Neuronal stem cell (in vitro differentiated cells): ENCODE data around the gene GPHN.
"Not testable (repeated sequence)": the region's sequence is repeated elsewhere in the genome, so short reads cannot be mapped to it uniquely, and the experiment has no call there.

Experiments
- DNase-seq: peaks from one replicate; pipeline ENCODE4 v3.0.0-alpha.2; 2013; ENCODE audit warnings: low spot score
- H2AFZ ChIP-seq: one replicate; pipeline ENCODE4 v1.6.1; 2013; ENCODE audit warnings: mild to moderate bottlenecking, low read length, inconsistent platforms
- H2AK5ac ChIP-seq: 2 replicates; pipeline ENCODE4 v1.6.1; 2013; ENCODE audit warnings: low read depth, mild to moderate bottlenecking, inconsistent platforms, low read length, moderate library complexity, mixed read lengths
- H2BK120ac ChIP-seq: 2 replicates; pipeline ENCODE4 v1.6.1; 2013; ENCODE audit warnings: low read depth, mild to moderate bottlenecking, inconsistent platforms, low read length, moderate library complexity, mixed read lengths
- H2BK12ac ChIP-seq: one replicate; pipeline ENCODE4 v1.6.1; 2013; ENCODE audit warnings: low read length, inconsistent platforms
- H2BK15ac ChIP-seq: 2 replicates; pipeline ENCODE4 v1.6.1; 2013; ENCODE audit warnings: mild to moderate bottlenecking, low read length, inconsistent platforms, mixed read lengths
- H2BK5ac ChIP-seq: one replicate; pipeline ENCODE4 v1.6.1; 2013; ENCODE audit warnings: inconsistent platforms, mild to moderate bottlenecking, low read length, moderate library complexity
- H3K14ac ChIP-seq: one replicate; pipeline ENCODE4 v1.6.1; 2013; ENCODE audit warnings: low read length, inconsistent platforms
- H3K18ac ChIP-seq: 2 replicates; pipeline ENCODE4 v1.6.1; 2013; ENCODE audit warnings: low read length, inconsistent platforms
- H3K23ac ChIP-seq: 2 replicates; pipeline ENCODE4 v1.6.1; 2013; ENCODE audit warnings: low read depth, mild to moderate bottlenecking, mixed read lengths, low read length, inconsistent platforms; ENCODE audit not compliant: poor library complexity
- H3K27ac ChIP-seq: replicated peaks from 3 replicates; pipeline ENCODE4 v1.5.1; 2013; ENCODE audit warnings: low read length, inconsistent platforms
- H3K27me3 ChIP-seq, 3 experiments: 2 replicates each; pipeline ENCODE4 v1.6.1; 2013; ENCODE audit warnings: low read length in 3 of 3, mild to moderate bottlenecking in 2 of 3, inconsistent platforms in 1 of 3, low read depth in 1 of 3, mixed read lengths in 1 of 3, moderate library complexity in 1 of 3; ENCODE audit not compliant: control insufficient read depth in 3 of 3, insufficient read depth in 3 of 3
- H3K36me3 ChIP-seq, 2 donors: replicated peaks in 1 of 2; 2 replicates each; pipeline ENCODE4 v1.6.1; 2013; ENCODE audit warnings: low read length in 2 of 2; ENCODE audit not compliant: control insufficient read depth in 2 of 2, insufficient read depth in 2 of 2
- H3K4ac ChIP-seq: 2 replicates; pipeline ENCODE4 v1.6.1; 2013; ENCODE audit warnings: inconsistent platforms, mild to moderate bottlenecking, low read length, moderate library complexity
- H3K4me1 ChIP-seq, 2 donors: 1 replicate in 1 of 2; 2 replicates in 1 of 2; pipeline ENCODE4 v1.6.1; 2013; ENCODE audit warnings: low read length in 2 of 2, low read depth in 1 of 2; ENCODE audit not compliant: control insufficient read depth in 2 of 2, insufficient read depth in 1 of 2
- H3K4me2 ChIP-seq: one replicate; pipeline ENCODE4 v1.6.1; 2013; ENCODE audit warnings: mild to moderate bottlenecking, low read length, inconsistent platforms; ENCODE audit not compliant: insufficient read depth, poor library complexity, severe bottlenecking
- H3K4me3 ChIP-seq, 2 donors: 2 replicates each; pipeline ENCODE4 v1.5.1; 2013; ENCODE audit warnings: low read length in 2 of 2, mild to moderate bottlenecking in 2 of 2, inconsistent platforms in 1 of 2, moderate library complexity in 1 of 2
- H3K79me1 ChIP-seq: one replicate; pipeline ENCODE4 v1.6.1; 2013; ENCODE audit warnings: low read depth, mild to moderate bottlenecking, inconsistent platforms, low read length, moderate library complexity
- H3K9ac ChIP-seq: one replicate; pipeline ENCODE4 v1.6.1; 2013; ENCODE audit warnings: mild to moderate bottlenecking, low read depth, low read length, inconsistent platforms; ENCODE audit not compliant: poor library complexity
- H3K9me3 ChIP-seq, 2 donors: replicated peaks in 1 of 2; 2 replicates each; pipeline versions ENCODE3 to v1.6.1; 2013; ENCODE audit warnings: low read length in 2 of 2, mild to moderate bottlenecking in 2 of 2, inconsistent platforms in 1 of 2, low read depth in 1 of 2, mixed read lengths in 1 of 2, moderate library complexity in 1 of 2; ENCODE audit not compliant: control insufficient read depth in 2 of 2, insufficient read depth in 1 of 2
- H4K8ac ChIP-seq: one replicate; pipeline ENCODE4 v1.6.1; 2013; ENCODE audit warnings: low read depth, mild to moderate bottlenecking, inconsistent platforms, low read length, moderate library complexity
- H4K91ac ChIP-seq: one replicate; pipeline ENCODE4 v1.6.1; 2013; ENCODE audit warnings: low read length, low read depth, mild to moderate bottlenecking, inconsistent platforms; ENCODE audit not compliant: poor library complexity
- WGBS, 2 donors: extraction: QIAGEN DNeasy Blood & Tissue Kit; methylation state at CpG; one replicate each; pipeline ENCODE4 v1.1.7; 2013; ENCODE audit warnings: missing lambda C conversion rate in 2 of 2, mixed read lengths in 1 of 2; ENCODE audit not compliant: insufficient read length in 2 of 2, insufficient replicate concordance in 1 of 2; ENCODE audit errors: extremely low coverage in 2 of 2; 5-methylcytosine and 5-hydroxymethylcytosine counted together

Gene GPHN

DNA sequence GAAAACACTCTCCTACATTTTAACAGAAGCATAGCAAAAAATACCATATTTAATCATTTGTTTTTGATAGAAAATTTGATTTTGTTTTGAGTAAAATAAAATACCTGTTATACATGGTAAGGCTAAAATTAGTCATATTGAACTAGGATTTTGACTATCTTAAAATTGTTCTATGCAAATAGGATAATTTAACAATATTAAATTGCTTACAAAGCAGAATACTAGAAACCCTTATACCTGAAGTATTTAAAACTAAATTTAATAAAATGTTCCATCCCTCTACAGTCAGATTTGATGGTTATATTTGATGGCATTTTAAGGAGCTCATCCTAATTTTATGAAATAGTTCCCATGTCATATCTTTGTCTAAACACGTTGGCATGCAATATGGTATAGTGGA lies 323.2 kb downstream of the GPHN start:
- Histone ChIP-seq H2BK15ac (no peak overlapping the region), H2AFZ (no peak overlapping the region), H2BK5ac (no peak overlapping the region)

GRCh38 chr14:66833816-66834215 lies 325.9 kb downstream of the GPHN start:
- Histone ChIP-seq H2BK15ac (no peak overlapping the region), H3K14ac (no peak overlapping the region), H3K4me3 (no peak overlapping the region), H3K27me3 (no peaks in the 10 kb centered on the region), H2BK120ac (no peak overlapping the region), H3K4me1 (no peaks in the 10 kb centered on the region), H3K9ac (no peak overlapping the region), H4K8ac (no peak overlapping the region), H2BK5ac (no peak overlapping the region), H3K23ac (no peak overlapping the region), H2AFZ (no peak overlapping the region), H3K4ac (no peak overlapping the region), H2BK12ac (no peak overlapping the region), H2AK5ac (no peak overlapping the region), H3K4me2 (no peak overlapping the region), H4K91ac (no peak overlapping the region), H3K79me1 (no peaks in the 10 kb centered on the region), H3K36me3 (no peaks in the 10 kb centered on the region), H3K9me3 (no peaks in the 10 kb centered on the region), H3K27ac (no peak overlapping the region), H3K18ac (no peak overlapping the region)
- DNase-seq: no peak
- WGBS, 2 donors: no CpG with 5 or more reads among the region's 2 CpGs

More for the DNA sequence above, 323.2 kb downstream of the GPHN start:
- no peak overlapping the region for H3K9ac ChIP-seq
- H3K27ac ChIP-seq: no peak overlapping the region
- H3K4ac ChIP-seq: no peak overlapping the region
- no peak overlapping the region for H2BK12ac ChIP-seq
- H3K4me1 ChIP-seq: no peaks in the 10 kb centered on the region
- H4K91ac ChIP-seq: no peak overlapping the region
- no peak overlapping the region for H3K23ac ChIP-seq
- H3K4me2 ChIP-seq: no peak overlapping the region
- H3K79me1 ChIP-seq: no peaks in the 10 kb centered on the region
- no peak for DNase-seq
- H4K8ac ChIP-seq: no peak overlapping the region
- H3K18ac ChIP-seq: no peak overlapping the region
- H2BK120ac ChIP-seq: no peak overlapping the region
- no peak overlapping the region for H3K4me3 ChIP-seq
- no peaks in the 10 kb centered on the region for H3K9me3 ChIP-seq
- no peak overlapping the region for H3K14ac ChIP-seq
- no peak overlapping the region for H2AK5ac ChIP-seq
- no CpG with 5 or more reads among the region's 1 CpG for WGBS, 2 donors
- no peaks in the 10 kb centered on the region for H3K27me3 ChIP-seq
- H3K36me3 ChIP-seq: no peaks in the 10 kb centered on the region

- H3K36me3 ChIP-seq, H3K23ac ChIP-seq, H3K18ac ChIP-seq, H2BK5ac ChIP-seq, H4K8ac ChIP-seq, H2BK120ac ChIP-seq, H3K79me1 ChIP-seq, H3K4ac ChIP-seq, H4K91ac ChIP-seq, H2BK15ac ChIP-seq, H3K4me1 ChIP-seq, H3K27ac ChIP-seq, H3K9me3 ChIP-seq, H3K14ac ChIP-seq, H2AFZ ChIP-seq, H3K27me3 ChIP-seq, H3K4me3 ChIP-seq, H3K4me2 ChIP-seq, H2AK5ac ChIP-seq, DNase-seq, H3K9ac ChIP-seq, H2BK12ac ChIP-seq: not testable (repeated sequence)
- WGBS, 2 donors: no CpG with 5 or more reads among the region's 2 CpGs
Observed at GRCh38 chr14:66837436-66837835, 329.5 kb downstream of the GPHN start.

GRCh38 chr14:66842911-66843512 lies 335.1 kb downstream of the GPHN start:
- no peaks in the 10 kb centered on the region for H3K27me3 ChIP-seq
- no CpG with 5 or more reads among the region's 1 CpG for WGBS, 2 donors
- H2BK15ac ChIP-seq: no peak overlapping the region
- no peak overlapping the region for H2BK5ac ChIP-seq
- peak overlapping the region; percentile 1 for H3K18ac ChIP-seq
- H4K91ac ChIP-seq: no peak overlapping the region
- H3K4me2 ChIP-seq: no peak overlapping the region
- no peak overlapping the region for H3K4ac ChIP-seq
- no peaks in the 10 kb centered on the region for H3K79me1 ChIP-seq
- no peak overlapping the region for H2AK5ac ChIP-seq
- H3K9ac ChIP-seq: no peak overlapping the region
- H3K23ac ChIP-seq: no peak overlapping the region
- H3K4me1 ChIP-seq: peaks cover 0 to 4% of the 10 kb centered on the region in 2 donors
- no peak overlapping the region for H3K14ac ChIP-seq
- no peak overlapping the region for H2AFZ ChIP-seq
- H4K8ac ChIP-seq: no peak overlapping the region
- no peaks in the 10 kb centered on the region for H3K9me3 ChIP-seq
- H3K27ac ChIP-seq: no peak overlapping the region
- H2BK120ac ChIP-seq: no peak overlapping the region
- H2BK12ac ChIP-seq: no peak overlapping the region
- no peak overlapping the region for H3K4me3 ChIP-seq
- no peaks in the 10 kb centered on the region for H3K36me3 ChIP-seq
- no peak for DNase-seq
